ENCODE measurements around the gene FAM81B. TPM values are rescaled to one million over a fixed set of nuclear protein-coding genes. Genes with fewer than 3 reads are reported as not detected.
"Not testable (repeated sequence)": the region's sequence is repeated elsewhere in the genome, so short reads cannot be mapped to it uniquely, and the experiment has no call there.

FAM81B gene
- total RNA-seq, 4 donors from 2014 or later = not detected

DNA sequence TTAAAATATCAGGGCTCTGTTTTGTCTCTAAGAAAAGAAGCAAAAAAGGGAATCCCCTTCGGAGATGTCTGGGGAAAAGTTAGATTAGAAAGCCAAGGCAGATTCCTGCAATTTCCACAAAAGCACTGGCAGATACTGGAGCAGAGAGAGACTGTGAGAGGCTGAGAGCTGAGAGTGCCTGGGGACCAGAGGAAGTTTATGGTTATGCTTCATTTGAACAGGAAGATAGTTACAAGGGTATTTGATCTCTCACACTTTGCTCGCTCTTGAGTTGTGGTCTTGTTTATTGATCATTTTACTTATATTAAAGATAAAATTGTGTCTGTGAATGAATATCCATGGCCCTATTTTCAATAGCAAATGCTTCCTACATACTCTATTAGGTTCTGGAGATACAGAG, 32.8 kb upstream of the FAM81B start:
- Histone ChIP-seq H3K4me1 (no peaks in the 10 kb centered on the region), H3K36me3 (no peaks in the 10 kb centered on the region), H3K4me3 (no peak overlapping the region), H3K27me3 (no peaks in the 10 kb centered on the region), H3K9me3 (no peaks in the 10 kb centered on the region), H3K27ac (no peak overlapping the region)
- intact Hi-C loops (cut with DNase I; ENCODE audit: low total_unique reads) (no loop called here), in situ Hi-C loops (cut with MboI; ENCODE audit: low sequenced_read_pairs in 4 of 4) (no loop called here)
- DNase-seq = no peak
- no peak for ATAC-seq
- no peak for TF ChIP-seq POLR2A (IDR thresholded peaks at IDR 0.05)
- no peak for TF ChIP-seq CTCF (IDR thresholded peaks at IDR 0.05 in 4 of 5, conservative IDR thresholded peaks at IDR 0.05 in 1 of 5)

DNA sequence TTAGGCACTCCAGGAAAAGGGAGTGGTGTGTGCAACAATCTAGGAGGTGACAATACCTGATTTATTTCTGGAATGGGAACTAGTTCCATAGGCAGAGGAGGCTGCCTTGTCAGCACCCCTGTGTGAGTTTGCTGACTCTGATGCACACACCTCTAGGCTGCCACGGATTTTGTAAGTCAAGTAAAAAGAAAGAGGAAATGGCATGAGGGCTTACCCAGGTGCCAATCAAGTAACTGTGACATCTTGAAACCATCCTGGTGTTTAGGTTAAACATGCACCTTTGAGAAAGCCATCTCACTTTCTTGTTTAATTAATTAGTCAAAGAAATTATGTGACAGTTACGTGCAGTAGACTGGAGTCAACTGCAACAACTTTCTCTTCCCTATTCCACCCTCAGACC, 32.3 kb upstream of the FAM81B start:
- intact Hi-C loops (cut with DNase I; ENCODE audit: low total_unique reads) = no loop called here
- DNase-seq (no peak), ATAC-seq (no peak)
- Histone ChIP-seq H3K27me3 (no peaks in the 10 kb centered on the region), H3K4me3 (no peak overlapping the region), H3K9me3 (no peaks in the 10 kb centered on the region), H3K27ac (no peak overlapping the region), H3K4me1 (no peaks in the 10 kb centered on the region), H3K36me3 (no peaks in the 10 kb centered on the region)
- TF ChIP-seq POLR2A (IDR thresholded peaks at IDR 0.05) = no peak
- no peak for TF ChIP-seq CTCF (IDR thresholded peaks at IDR 0.05 in 4 of 5, conservative IDR thresholded peaks at IDR 0.05 in 1 of 5)
- in situ Hi-C loops (cut with MboI; ENCODE audit: low sequenced_read_pairs in 4 of 4) = no loop called here

- DNase-seq; H3K4me1 ChIP-seq; in situ Hi-C loops (cut with MboI; ENCODE audit: low sequenced_read_pairs in 4 of 4); H3K27ac ChIP-seq; H3K9me3 ChIP-seq; ATAC-seq; intact Hi-C loops (cut with DNase I; ENCODE audit: low total_unique reads); H3K36me3 ChIP-seq; H3K4me3 ChIP-seq; H3K27me3 ChIP-seq: not testable (repeated sequence)
These were observed 30.5 kb upstream of the FAM81B start for GRCh38 chr5:95360667-95361066.

GRCh38 chr5:95365302-95366095, 25.7 kb upstream of the FAM81B start:
- no peak overlapping the region for H3K27ac ChIP-seq
- intact Hi-C loops (cut with DNase I; ENCODE audit: low total_unique reads) = no loop called here
- no peaks in the 10 kb centered on the region for H3K9me3 ChIP-seq
- no peak overlapping the region for H3K4me3 ChIP-seq
- no peak for ATAC-seq
- no peaks in the 10 kb centered on the region for H3K27me3 ChIP-seq
- H3K4me1 ChIP-seq = no peaks in the 10 kb centered on the region
- no peaks in the 10 kb centered on the region for H3K36me3 ChIP-seq
- TF ChIP-seq CTCF (IDR thresholded peaks at IDR 0.05 in 4 of 5, conservative IDR thresholded peaks at IDR 0.05 in 1 of 5) = no peak
- no peak for TF ChIP-seq POLR2A (IDR thresholded peaks at IDR 0.05)
- in situ Hi-C loops (cut with MboI; ENCODE audit: low sequenced_read_pairs in 4 of 4) = no loop called here
- DNase-seq = no peak

- no peak for DNase-seq
- Histone ChIP-seq H3K9me3 (no peaks in the 10 kb centered on the region), H3K36me3 (no peaks in the 10 kb centered on the region), H3K27ac (no peak overlapping the region), H3K4me3 (no peak overlapping the region), H3K4me1 (no peaks in the 10 kb centered on the region), H3K27me3 (no peaks in the 10 kb centered on the region)
- intact Hi-C loops (cut with DNase I; ENCODE audit: low total_unique reads) (no loop called here), in situ Hi-C loops (cut with MboI; ENCODE audit: low sequenced_read_pairs in 4 of 4) (no loop called here)
- no peak for TF ChIP-seq CTCF (IDR thresholded peaks at IDR 0.05 in 4 of 5, conservative IDR thresholded peaks at IDR 0.05 in 1 of 5)
- no peak for TF ChIP-seq POLR2A (IDR thresholded peaks at IDR 0.05)
- ATAC-seq = no peak
These were observed 21.4 kb upstream of the FAM81B start for GRCh38 chr5:95369782-95370181.

Data from gastrocnemius medialis (tissue), 4 donors.